MG63 (cell line): ENCODE data around the gene RNF175. TPM values are rescaled to one million over a fixed set of nuclear protein-coding genes. Genes with fewer than 3 reads are reported as not detected.
"Not testable (repeated sequence)": the region's sequence is repeated elsewhere in the genome, so short reads cannot be mapped to it uniquely, and the experiment has no call there.

Source experiments
- DNase-seq: peaks from one replicate; pipeline ENCODE4 v3.0.0-alpha.2; 2020
- H3K27me3 ChIP-seq: fragments of 250-450 bp; sonication (Bioruptor Pico); 2 replicates; pipeline ENCODE4 v1.5.1; 2020; ENCODE audit warnings: mild to moderate bottlenecking, moderate library complexity
- H3K36me3 ChIP-seq: fragments of 250-450 bp; sonication (Bioruptor Pico); 2 replicates; pipeline ENCODE4 v1.5.1; 2020; ENCODE audit warnings: mild to moderate bottlenecking, moderate library complexity
- H3K4me3 ChIP-seq: fragments of 250-450 bp; sonication (Bioruptor Pico); 2 replicates; pipeline ENCODE4 v1.5.1; 2020; ENCODE audit warnings: mild to moderate bottlenecking, moderate library complexity
- H3K9me3 ChIP-seq: fragments of 250-450 bp; sonication (Bioruptor Pico); 2 replicates; pipeline ENCODE4 v1.5.1; 2020; ENCODE audit warnings: mild to moderate bottlenecking, moderate library complexity
- total RNA-seq: library from RNA; depleted of rRNA; stranded (reverse); fragments of >200 nt; shearing (Covaris generic); gene quantifications from 2 replicates; pipeline ENCODE4 v1.2.3, GENCODE V29; 2014; ENCODE audit warnings: low replicate concordance; rRNA removed

The RNF175 gene
- total RNA-seq, 1 experiment from 2014 or later, result 0.59 TPM

DNA sequence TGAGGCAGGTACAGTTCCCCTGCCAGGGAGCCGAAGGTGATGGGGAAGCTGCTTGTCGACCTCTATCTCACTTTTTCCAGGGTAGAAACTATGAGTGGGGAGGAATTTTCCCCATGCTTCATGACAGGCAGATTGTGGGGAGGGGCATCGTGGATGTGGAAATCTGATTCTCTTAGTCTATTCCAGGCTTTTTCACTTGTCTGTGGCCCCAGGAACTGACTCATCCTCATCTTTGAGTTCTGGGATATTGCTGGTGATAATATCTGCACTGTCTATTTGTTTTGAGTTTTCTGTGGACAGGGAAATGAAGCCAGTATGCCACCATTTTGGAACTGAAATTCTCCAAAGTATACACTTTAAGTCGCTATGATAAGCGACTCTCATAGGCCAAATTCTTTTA is 83.3 kb downstream of the RNF175 start:
- DNase-seq, result peak; percentile 12
- H3K9me3 ChIP-seq, result no peaks in the 10 kb centered on the region

DNA sequence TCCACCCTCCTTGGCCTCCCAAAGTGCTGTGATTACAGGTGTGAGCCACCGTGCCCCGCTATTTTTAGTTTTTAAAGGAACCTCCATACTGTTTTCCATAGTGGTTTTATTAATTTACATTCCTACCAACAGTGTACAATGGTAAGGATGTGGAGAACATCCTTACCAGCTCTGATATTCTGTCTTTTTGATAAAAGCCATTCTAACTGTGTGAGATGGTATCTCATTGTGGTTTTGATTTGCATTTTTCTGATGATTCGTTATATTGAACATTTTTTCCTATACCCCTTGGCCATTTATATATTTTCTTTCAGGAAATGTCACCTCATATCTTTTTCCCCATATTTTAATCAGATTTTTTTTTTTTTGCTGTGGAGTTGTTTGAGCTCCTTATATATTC is 90.0 kb downstream of the RNF175 start:
- Histone ChIP-seq H3K4me3 (no peak overlapping the region), H3K36me3 (no peaks in the 10 kb centered on the region), H3K27me3 (no peaks in the 10 kb centered on the region), H3K9me3 (no peaks in the 10 kb centered on the region)
- DNase-seq, result no peak

More for the DNA sequence above, 83.3 kb downstream of the RNF175 start:
- Histone ChIP-seq H3K27me3 (no peaks in the 10 kb centered on the region), H3K4me3 (no peak overlapping the region), H3K36me3 (no peaks in the 10 kb centered on the region)

DNA sequence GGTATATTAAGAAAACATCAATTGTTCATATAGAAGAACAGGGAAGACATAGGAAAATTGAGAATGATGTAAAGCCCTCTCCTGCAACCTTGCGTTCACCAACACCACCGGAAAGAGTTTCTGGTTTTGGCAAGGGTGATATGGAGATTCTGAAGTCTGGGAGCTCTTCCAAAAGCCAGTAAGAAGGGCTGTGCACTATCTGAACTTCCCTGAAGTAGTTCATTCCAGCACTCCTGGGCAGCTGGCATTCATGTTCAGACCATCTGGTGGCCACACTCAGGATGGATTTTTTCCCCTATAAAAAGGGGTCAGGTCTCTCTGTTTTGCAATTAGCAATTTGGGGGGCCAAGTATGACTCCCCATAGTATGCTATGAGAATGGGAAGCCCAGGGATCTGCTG is 91.2 kb downstream of the RNF175 start:
- Histone ChIP-seq H3K36me3 (no peaks in the 10 kb centered on the region), H3K27me3 (no peaks in the 10 kb centered on the region), H3K4me3 (no peak overlapping the region), H3K9me3 (no peaks in the 10 kb centered on the region)
- DNase-seq, result peak; percentile 52

DNA sequence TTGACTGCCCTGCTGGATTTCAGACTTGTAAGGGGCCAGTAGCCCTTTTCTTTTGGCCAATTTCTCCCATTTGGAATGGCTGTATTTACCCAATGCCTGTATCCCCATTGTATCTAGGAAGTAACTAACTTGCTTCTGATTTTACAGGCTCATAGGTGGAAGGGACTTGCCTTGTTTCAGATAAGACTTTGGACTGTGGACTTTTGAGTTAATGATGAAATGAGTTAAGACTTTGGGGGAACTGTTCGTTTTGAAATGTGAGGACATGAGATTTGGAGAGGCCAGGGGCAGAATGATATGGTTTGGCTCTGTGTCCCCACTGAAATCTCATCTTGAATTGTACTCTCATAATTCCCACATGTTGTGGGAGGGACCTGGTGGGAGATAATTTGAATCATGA is 93.3 kb downstream of the RNF175 start:
- H3K27me3 ChIP-seq, H3K9me3 ChIP-seq: not testable (repeated sequence)

DNA sequence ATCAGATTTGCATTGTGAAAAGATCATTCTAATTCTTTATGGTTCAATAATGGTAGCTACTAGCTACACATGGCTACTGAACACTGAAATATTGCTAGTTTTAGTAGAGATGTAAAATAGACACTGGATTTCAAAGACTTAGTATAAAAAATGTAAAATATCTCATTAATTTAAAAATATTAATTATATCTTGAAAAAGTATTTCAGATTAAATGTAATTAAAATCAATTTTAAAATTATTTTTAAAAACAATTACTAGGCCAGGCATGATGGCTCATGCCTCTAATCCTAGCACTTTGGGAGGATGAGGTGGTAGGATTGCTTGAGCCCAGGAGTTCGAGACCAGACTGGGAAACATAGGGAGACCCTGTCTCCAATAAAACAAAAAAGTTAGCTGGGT is 96.2 kb downstream of the RNF175 start:
- Histone ChIP-seq H3K27me3 (no peaks in the 10 kb centered on the region), H3K36me3 (no peaks in the 10 kb centered on the region), H3K4me3 (no peak overlapping the region), H3K9me3 (no peaks in the 10 kb centered on the region)
- no peak for DNase-seq

More for the DNA sequence above, 93.3 kb downstream of the RNF175 start:
- not testable (repeated sequence) for DNase-seq, H3K36me3 ChIP-seq, H3K4me3 ChIP-seq

DNA sequence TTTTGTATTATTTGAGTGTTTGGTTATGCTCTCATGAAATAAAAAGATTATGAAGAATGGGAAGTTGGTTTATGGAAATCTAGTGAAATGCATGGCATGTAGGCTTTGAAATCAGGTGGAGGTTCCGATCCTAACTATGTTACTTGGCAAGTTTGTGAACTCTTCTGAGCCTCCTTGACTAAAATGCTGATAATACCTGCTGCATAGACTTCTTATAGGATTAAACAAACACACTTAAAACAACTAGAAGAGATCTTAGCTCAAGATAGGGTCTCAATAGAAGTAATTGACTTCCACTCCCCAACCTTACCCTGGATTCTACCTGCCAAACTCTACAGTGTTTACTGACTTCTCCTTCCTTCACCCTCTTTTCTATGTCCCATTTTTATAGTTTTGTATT is 97.9 kb downstream of the RNF175 start:
- Histone ChIP-seq H3K36me3 (no peaks in the 10 kb centered on the region), H3K27me3 (no peaks in the 10 kb centered on the region), H3K4me3 (no peak overlapping the region), H3K9me3 (no peaks in the 10 kb centered on the region)
- DNase-seq, result no peak

DNA sequence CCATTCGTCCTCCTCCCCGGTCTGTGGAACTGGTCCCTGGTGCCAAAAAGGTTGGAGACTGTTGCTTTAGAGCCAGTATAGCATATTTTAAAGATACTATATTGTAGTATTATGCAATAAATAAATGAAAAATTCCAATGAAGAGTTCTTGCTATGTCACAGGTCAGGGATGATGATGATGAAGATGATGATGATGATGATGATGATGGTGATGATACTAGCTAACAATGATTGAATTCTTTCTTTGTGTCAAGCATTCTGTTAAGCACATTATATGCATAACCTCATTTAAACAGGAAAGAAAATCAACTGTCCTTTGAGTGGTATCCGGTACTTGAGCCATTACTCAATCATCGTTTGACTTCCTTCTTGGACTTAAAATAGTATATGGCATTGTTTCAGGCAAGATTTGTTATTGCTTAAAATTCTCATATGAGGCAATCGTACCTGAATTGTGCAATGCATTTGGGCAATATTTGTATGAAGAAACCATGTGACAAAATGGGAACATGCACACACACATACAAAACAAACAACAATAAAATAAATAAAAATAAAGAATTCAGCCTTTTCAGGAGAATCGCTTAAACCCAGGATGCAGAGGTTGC is 98.5 kb downstream of the RNF175 start:
- H3K4me3 ChIP-seq, result no peak overlapping the region
- DNase-seq, result no peak
- H3K27me3 ChIP-seq, result no peaks in the 10 kb centered on the region
- H3K36me3 ChIP-seq, result no peaks in the 10 kb centered on the region
- no peaks in the 10 kb centered on the region for H3K9me3 ChIP-seq

Other genes with a start within 250 kb of the RNF175 start
- 0.33 and 0.62 TPM in 2 replicates for gene TLR2, start 75.7 kb downstream of the RNF175 start, total RNA-seq
- 0.52 TPM in 1 of 2 replicates, not detected in the other for gene SFRP2, start 29.1 kb upstream of the RNF175 start, total RNA-seq